Fibroblast of lung (primary cell): Measurements from ENCODE around the gene TGFBR2. TPM values are rescaled to one million over a fixed set of nuclear protein-coding genes. Genes with fewer than 3 reads are reported as not detected.

ENCODE experiments used
- DNase-seq, 2 donors: peaks; one replicate each; pipeline versions ENCODE4 v3.0.0 to v3.0.0-alpha.2; 2010; ENCODE audit warnings: low read depth in 2 of 2
- H2AFZ ChIP-seq: 2 replicates; pipeline ENCODE4 v1.5.1; 2012; ENCODE audit warnings: low read length, control low read depth, inconsistent platforms
- H3K27ac ChIP-seq: 2 replicates; pipeline ENCODE4 v1.5.1; 2011; ENCODE audit warnings: low read length, control low read depth; ENCODE audit not compliant: insufficient read depth
- H3K27me3 ChIP-seq: 2 replicates; pipeline ENCODE4 v1.5.1; 2011; ENCODE audit warnings: mild to moderate bottlenecking, low read length; ENCODE audit not compliant: control insufficient read depth, insufficient read depth
- H3K36me3 ChIP-seq: 2 replicates; pipeline ENCODE4 v1.5.1; 2011; ENCODE audit warnings: low read length; ENCODE audit not compliant: control insufficient read depth, insufficient read depth
- H3K4me1 ChIP-seq: 2 replicates; pipeline ENCODE4 v1.5.1; 2011; ENCODE audit warnings: low read length; ENCODE audit not compliant: control insufficient read depth, insufficient read depth; ENCODE audit errors: extremely low read depth
- H3K4me2 ChIP-seq: 2 replicates; pipeline ENCODE4 v1.5.1; 2011; ENCODE audit warnings: low read length, control low read depth; ENCODE audit not compliant: insufficient read depth; ENCODE audit errors: extremely low read depth
- H3K4me3 ChIP-seq, 4 experiments: fragments of 200-600 bp in 1 of 4; sonication (generic) in 1 of 4; replicated peaks in 1 of 4; 2 replicates each; pipeline ENCODE4 v1.5.1; 2011 to 2016; ENCODE audit warnings: low read length in 4 of 4, low read depth in 3 of 4, mild to moderate bottlenecking in 3 of 4, control low read depth in 2 of 4, inconsistent platforms in 1 of 4, mixed read lengths in 1 of 4; ENCODE audit not compliant: insufficient read depth in 1 of 4; ENCODE audit errors: control extremely low read depth in 1 of 4
- H3K79me2 ChIP-seq: 2 replicates; pipeline ENCODE4 v1.5.1; 2012; ENCODE audit warnings: mild to moderate bottlenecking, low read length, inconsistent platforms; ENCODE audit not compliant: control insufficient read depth, insufficient read depth
- H3K9ac ChIP-seq: 2 replicates; pipeline ENCODE4 v1.5.1; 2011; ENCODE audit warnings: mild to moderate bottlenecking, low read length, control low read depth; ENCODE audit not compliant: insufficient read depth
- H3K9me3 ChIP-seq: 2 replicates; pipeline ENCODE4 v1.5.1; 2012; ENCODE audit warnings: low read depth, low read length; ENCODE audit not compliant: control insufficient read depth, insufficient read depth
- H4K20me1 ChIP-seq: 2 replicates; pipeline ENCODE4 v1.5.1; 2011; ENCODE audit warnings: low read length; ENCODE audit not compliant: control insufficient read depth, insufficient read depth; ENCODE audit errors: extremely low read depth
- EZH2 ChIP-seq: IDR thresholded peaks from 2 replicates; pipeline ENCODE4 v1.5.1; 2012; ENCODE audit warnings: low read length, control low read depth, mild to moderate bottlenecking; ENCODE audit errors: missing control alignments
- polyA plus RNA-seq, 2 donors: library from polyadenylated mRNA; depleted of rRNA in 1 of 2; stranded (reverse) in 1 of 2; unstranded in 1 of 2; fragments of >200 nt; gene quantifications; 2 replicates each; pipeline ENCODE4 v1.2.1, GENCODE V29; 2011 to 2012; ENCODE audit warnings: missing spikeins in 1 of 2
- total RNA-seq: library from RNA; depleted of rRNA; stranded (reverse); fragments of >200 nt; gene quantifications from 2 replicates; pipeline ENCODE4 v1.2.1, GENCODE V29; 2014
- TF ChIP-seq, protein P1 (sequence below), 2 donors: IDR thresholded peaks in 1 of 2; conservative IDR thresholded peaks in 1 of 2; 1 replicate in 1 of 2; 2 replicates in 1 of 2; pipeline ENCODE4 v1.5.1; 2011 to 2012; ENCODE audit warnings: low read length in 2 of 2, control low read depth in 1 of 2, inconsistent platforms in 1 of 2, low read depth in 1 of 2, mild to moderate bottlenecking in 1 of 2

TGFBR2 gene
- total and polyA plus RNA-seq, 2 donors (not counting 1 experiment from before 2014, with no cell fraction given), result 93.0 to 126 TPM

DNA sequence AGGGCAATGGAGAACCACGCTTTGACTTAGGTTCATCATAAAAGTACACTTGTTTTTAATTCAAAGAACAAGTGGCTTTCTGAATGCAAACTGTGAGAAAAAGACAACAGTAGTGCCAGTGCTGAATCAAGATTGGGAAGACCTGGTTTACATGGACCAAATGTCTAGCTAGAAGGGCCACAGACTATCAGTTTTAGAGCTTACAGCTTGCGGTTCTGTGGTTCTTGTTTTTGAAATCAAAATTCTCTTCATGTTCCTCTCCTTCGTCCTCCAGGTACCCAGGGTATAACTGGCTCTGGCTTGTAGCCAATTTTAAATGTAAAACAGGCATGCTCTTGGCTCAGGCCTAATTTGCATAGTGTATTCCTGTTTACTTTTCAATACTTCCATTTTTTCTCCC is 124.6 kb downstream of the TGFBR2 start:
- H3K9ac ChIP-seq, result no peak overlapping the region
- no peaks in the 10 kb centered on the region for H3K27me3 ChIP-seq
- H3K36me3 ChIP-seq, result no peaks in the 10 kb centered on the region
- H3K9me3 ChIP-seq, result no peaks in the 10 kb centered on the region
- no peaks in the 10 kb centered on the region for H3K79me2 ChIP-seq
- no peak for DNase-seq
- no peak overlapping the region for H3K27ac ChIP-seq
- H3K4me2 ChIP-seq, result no peak overlapping the region
- no peak overlapping the region for H2AFZ ChIP-seq
- TF ChIP-seq, protein P1, sequence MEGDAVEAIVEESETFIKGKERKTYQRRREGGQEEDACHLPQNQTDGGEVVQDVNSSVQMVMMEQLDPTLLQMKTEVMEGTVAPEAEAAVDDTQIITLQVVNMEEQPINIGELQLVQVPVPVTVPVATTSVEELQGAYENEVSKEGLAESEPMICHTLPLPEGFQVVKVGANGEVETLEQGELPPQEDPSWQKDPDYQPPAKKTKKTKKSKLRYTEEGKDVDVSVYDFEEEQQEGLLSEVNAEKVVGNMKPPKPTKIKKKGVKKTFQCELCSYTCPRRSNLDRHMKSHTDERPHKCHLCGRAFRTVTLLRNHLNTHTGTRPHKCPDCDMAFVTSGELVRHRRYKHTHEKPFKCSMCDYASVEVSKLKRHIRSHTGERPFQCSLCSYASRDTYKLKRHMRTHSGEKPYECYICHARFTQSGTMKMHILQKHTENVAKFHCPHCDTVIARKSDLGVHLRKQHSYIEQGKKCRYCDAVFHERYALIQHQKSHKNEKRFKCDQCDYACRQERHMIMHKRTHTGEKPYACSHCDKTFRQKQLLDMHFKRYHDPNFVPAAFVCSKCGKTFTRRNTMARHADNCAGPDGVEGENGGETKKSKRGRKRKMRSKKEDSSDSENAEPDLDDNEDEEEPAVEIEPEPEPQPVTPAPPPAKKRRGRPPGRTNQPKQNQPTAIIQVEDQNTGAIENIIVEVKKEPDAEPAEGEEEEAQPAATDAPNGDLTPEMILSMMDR (conservative IDR thresholded peaks at IDR 0.05 in 1 of 2, IDR thresholded peaks at IDR 0.05 in 1 of 2; ENCODE audit: low read depth in 1 of 2, low read length in 2 of 2), result no peak
- no peak for TF ChIP-seq EZH2
- no peak overlapping the region for H3K4me3 ChIP-seq
- H4K20me1 ChIP-seq, result no peaks in the 10 kb centered on the region
- H3K4me1 ChIP-seq, result no peaks in the 10 kb centered on the region

DNA sequence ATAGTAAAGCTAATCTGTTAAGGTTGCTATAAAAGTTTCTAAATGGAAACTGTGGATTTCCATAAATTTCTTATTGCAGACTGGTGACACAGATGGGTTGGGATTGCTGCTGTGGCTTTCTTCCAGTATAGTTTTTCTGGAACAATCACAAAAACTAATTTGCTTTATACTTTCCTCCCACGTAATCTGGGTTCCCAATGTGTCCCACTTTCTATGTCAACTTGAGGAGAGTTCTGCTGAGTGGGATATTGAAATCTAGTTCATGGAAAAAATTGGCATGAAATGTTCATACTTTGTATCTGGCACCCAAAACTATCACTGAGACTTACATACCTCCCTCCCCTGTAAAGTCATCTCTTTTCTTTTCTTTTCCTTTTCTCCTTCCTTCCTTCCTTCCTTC is 126.8 kb downstream of the TGFBR2 start:
- Histone ChIP-seq H3K27ac (no peak overlapping the region), H3K79me2 (no peaks in the 10 kb centered on the region), H3K36me3 (no peaks in the 10 kb centered on the region), H3K27me3 (no peaks in the 10 kb centered on the region), H3K9ac (no peak overlapping the region), H3K4me3 (no peak overlapping the region), H3K9me3 (no peaks in the 10 kb centered on the region), H3K4me1 (no peaks in the 10 kb centered on the region), H4K20me1 (no peaks in the 10 kb centered on the region), H2AFZ (no peak overlapping the region), H3K4me2 (no peak overlapping the region)
- DNase-seq, result no peak
- TF ChIP-seq, protein P1 (conservative IDR thresholded peaks at IDR 0.05 in 1 of 2, IDR thresholded peaks at IDR 0.05 in 1 of 2; ENCODE audit: low read depth in 1 of 2, low read length in 2 of 2), result no peak
- no peak for TF ChIP-seq EZH2

DNA sequence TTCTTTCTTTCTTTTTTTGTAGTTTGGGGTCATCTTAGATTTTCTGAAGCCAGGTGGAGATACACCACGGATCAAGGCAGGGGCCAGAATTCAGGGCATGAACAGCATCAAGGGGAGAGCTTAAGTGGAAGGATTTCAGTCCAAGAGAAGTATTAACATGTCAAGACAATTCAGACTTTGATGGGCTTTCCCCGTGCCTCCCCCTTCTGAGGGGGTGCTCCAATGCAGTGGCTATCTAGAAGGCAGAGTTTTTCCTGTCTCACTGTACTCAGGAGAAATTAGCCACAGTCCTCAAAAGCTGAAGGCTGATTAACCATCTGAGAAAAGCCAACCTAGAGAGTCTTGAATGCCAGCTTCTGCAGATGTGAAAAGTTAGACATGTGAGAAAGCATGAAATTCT is 127.3 kb downstream of the TGFBR2 start:
- H2AFZ ChIP-seq, result no peak overlapping the region
- no peak overlapping the region for H3K27ac ChIP-seq
- no peaks in the 10 kb centered on the region for H3K27me3 ChIP-seq
- H3K4me3 ChIP-seq, result no peak overlapping the region
- H3K9ac ChIP-seq, result no peak overlapping the region
- H3K79me2 ChIP-seq, result no peaks in the 10 kb centered on the region
- no peaks in the 10 kb centered on the region for H3K36me3 ChIP-seq
- H3K9me3 ChIP-seq, result no peaks in the 10 kb centered on the region
- H4K20me1 ChIP-seq, result no peaks in the 10 kb centered on the region
- no peak for TF ChIP-seq EZH2
- TF ChIP-seq, protein P1 (conservative IDR thresholded peaks at IDR 0.05 in 1 of 2, IDR thresholded peaks at IDR 0.05 in 1 of 2; ENCODE audit: low read depth in 1 of 2, low read length in 2 of 2), result no peak
- DNase-seq, result no peak
- no peaks in the 10 kb centered on the region for H3K4me1 ChIP-seq
- no peak overlapping the region for H3K4me2 ChIP-seq
